Nucleus accumbens (tissue), 56 donors: Measurements from ENCODE around the gene CFB.
A peak's percentile ranks its signal among the peaks of the same experiment; 100 is the strongest.

Experiments used
- DNase-seq, 56 donors: peaks; one replicate each; lab custom pipeline; 2025; lab: John Stamatoyannopoulos, UW

The CFB gene

DNA sequence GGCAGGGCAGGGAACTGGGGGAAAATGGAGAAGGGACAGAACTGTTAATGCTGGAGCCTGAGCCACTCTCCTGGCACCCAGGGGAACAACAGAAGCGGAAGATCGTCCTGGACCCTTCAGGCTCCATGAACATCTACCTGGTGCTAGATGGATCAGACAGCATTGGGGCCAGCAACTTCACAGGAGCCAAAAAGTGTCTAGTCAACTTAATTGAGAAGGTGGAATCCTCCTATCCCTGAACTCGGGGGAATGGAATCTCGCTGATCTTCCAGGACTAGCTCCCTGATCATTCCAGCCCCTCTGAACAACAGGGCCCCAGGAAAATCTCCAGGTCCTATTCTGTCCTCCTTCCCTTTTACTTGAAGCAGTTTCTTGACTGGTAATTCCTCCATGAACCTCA lies 2.0 kb downstream of the CFB start:
- no peak for DNase-seq

DNA sequence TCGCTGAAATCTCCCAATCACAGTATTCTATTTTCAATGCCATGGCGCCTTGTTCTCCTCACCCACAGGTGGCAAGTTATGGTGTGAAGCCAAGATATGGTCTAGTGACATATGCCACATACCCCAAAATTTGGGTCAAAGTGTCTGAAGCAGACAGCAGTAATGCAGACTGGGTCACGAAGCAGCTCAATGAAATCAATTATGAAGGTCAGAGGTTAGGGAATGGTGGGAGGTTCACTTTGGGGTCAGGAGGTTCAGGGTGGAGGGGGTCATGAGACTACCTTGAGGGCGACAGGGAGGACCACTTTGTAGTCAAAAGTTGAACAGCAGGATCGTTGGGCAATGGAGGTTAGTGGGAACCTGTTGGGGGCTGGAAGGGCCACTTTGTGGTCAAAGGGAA lies 2.4 kb downstream of the CFB start:
- DNase-seq, result no peak

DNA sequence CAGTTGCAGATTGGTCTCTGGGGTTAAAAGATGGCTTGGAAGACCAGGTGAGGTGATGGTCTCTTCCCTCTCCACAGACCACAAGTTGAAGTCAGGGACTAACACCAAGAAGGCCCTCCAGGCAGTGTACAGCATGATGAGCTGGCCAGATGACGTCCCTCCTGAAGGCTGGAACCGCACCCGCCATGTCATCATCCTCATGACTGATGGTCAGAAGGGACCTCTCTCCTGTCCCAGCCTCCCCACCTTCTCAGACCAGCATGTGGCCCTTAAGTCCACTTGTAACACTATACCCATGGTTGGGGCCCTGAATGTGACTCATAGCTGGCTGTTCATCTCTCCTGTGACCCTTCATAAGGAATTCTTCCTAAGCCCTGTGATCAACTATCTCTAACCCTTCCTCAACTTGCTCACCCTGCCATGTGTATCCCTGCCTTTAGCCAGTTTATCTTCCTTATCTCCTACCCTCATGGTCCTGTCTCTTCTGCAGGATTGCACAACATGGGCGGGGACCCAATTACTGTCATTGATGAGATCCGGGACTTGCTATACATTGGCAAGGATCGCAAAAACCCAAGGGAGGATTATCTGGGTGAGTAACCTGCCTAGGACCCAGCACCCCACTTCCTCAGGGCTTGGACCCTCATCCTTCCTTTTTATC lies 3.0 kb downstream of the CFB start:
- no peak for DNase-seq

DNA sequence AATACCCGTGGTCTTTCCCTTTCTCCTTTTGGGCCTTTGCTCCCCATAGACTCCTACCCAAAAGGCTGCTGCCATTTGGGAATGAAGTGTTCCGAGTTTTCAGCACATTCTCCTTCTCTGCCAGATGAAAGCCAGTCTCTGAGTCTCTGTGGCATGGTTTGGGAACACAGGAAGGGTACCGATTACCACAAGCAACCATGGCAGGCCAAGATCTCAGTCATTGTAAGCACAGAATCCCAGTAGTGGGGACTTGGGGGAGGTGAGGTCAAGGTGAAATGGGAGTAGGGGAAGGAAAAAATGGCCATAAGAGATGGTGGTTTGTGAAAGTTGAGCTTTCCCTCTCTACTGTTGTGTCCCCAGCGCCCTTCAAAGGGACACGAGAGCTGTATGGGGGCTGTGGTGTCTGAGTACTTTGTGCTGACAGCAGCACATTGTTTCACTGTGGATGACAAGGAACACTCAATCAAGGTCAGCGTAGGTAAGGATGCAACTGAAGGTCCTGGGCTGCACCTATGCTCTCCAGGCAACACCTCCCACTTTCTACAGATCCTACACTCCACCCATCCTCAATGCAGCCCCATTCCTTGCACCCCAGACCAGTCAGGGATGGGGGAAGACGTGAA lies 4.1 kb downstream of the CFB start:
- no peak for DNase-seq

DNA sequence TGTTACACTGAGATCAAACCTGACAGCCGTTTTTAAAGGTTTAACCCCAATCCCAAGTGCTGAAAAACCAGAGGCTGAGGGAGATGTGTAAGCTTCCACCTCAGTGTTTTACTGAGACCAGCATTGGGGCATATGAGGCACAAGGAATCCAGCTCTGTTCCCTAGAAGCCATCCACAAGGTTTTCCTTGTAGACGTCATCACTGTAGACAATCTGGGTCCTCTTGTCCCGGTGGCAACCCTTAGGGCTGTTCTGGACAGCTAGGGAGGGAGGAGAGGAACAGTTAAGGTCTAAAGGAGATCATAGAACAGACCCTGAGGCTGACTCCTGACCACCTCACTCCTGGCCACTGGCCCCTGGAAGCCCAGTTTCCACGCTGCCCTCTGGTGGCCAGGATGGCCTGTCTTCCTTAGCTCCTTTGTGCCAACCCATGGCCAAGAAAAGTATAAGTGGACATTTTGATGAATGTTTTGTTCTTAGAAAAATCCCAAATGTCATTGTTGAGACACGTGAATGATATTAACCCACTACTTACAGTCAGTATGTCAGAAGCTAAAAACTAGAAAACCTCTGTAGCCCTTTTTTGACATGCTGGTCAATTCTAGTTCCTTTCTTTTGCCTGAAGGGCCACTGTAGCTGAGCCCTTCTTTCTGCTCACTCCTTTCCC lies 6.4 kb downstream of the CFB start:
- DNase-seq, result peak in 24 of 56 donors; percentile 3 to 64 (median 12)

DNA sequence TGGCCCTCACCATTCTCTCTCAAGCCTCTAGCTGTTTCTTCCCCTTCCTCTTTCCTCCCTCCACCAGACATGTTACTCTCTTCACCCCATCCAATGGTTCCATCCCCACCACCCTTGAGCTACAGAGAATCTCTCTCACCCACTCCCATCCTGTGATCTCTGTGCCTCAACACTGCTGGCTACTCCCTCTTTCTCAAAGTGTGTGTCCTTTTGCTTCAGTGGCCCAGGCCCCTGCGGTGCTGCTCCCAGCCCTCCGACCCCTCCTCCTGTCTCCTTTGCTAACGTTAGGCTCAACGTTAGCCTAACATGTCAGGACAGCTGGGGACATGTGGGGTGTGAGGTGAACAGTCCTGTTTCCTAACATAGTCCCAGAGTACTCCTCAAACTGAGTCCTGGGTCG lies 7.0 kb downstream of the CFB start:
- DNase-seq, result no peak

DNA sequence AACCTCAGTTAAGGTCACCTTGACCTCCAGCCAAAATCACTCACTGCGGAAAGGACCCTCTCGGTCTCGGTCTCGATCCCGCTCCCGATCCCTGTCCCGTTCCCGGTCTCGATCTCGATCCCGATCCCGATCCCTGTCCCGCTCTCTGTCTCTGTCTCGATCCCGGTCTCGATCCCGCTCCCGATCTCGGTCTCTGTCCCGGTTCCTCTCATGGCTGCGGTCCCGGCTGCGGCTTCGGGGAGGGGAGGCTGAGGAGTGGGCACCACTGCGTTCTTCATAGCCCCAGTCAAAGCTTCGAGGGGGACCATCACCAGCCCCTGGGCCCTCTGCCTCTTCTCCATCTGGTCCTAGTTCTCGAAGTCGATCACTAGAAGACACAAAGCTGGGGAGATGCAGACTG lies 8.6 kb downstream of the CFB start:
- no peak for DNase-seq

DNA sequence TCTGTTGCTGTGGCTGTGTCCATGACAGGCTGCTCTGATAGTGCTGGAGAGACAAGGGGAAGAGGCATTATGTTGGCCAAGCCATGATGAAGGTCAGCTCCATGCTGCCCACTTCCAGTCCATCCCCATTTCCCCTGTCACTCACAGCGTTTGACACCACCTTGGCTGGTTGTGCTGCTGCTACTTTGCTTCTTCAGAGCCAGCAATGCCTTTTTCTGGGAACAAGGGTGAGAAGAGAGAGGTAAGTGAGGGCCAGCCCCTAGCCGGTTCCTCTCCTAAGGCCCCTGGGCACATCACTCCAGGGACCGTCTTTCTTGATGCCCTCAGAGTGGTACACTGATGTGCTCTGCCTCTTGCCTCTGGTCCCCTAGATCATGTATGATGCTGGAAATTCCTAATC lies 10.9 kb downstream of the CFB start:
- DNase-seq, result no peak

DNA sequence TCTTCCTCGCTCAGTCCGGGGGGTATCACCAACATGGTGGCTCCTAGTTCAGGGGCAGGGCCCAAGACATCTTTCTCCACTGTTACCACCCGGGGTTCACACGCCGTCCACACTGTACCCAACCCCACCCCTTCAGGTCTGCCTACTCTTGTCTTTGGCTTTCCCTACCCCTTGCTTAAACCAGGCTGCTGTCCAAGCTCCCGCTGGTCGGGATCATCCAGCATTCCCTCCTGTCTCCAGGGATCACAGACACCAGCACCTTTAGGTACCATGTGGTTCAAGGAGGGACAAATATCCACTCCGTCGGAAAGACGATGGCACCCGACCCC lies 12.5 kb downstream of the CFB start:
- DNase-seq, result no peak

DNA sequence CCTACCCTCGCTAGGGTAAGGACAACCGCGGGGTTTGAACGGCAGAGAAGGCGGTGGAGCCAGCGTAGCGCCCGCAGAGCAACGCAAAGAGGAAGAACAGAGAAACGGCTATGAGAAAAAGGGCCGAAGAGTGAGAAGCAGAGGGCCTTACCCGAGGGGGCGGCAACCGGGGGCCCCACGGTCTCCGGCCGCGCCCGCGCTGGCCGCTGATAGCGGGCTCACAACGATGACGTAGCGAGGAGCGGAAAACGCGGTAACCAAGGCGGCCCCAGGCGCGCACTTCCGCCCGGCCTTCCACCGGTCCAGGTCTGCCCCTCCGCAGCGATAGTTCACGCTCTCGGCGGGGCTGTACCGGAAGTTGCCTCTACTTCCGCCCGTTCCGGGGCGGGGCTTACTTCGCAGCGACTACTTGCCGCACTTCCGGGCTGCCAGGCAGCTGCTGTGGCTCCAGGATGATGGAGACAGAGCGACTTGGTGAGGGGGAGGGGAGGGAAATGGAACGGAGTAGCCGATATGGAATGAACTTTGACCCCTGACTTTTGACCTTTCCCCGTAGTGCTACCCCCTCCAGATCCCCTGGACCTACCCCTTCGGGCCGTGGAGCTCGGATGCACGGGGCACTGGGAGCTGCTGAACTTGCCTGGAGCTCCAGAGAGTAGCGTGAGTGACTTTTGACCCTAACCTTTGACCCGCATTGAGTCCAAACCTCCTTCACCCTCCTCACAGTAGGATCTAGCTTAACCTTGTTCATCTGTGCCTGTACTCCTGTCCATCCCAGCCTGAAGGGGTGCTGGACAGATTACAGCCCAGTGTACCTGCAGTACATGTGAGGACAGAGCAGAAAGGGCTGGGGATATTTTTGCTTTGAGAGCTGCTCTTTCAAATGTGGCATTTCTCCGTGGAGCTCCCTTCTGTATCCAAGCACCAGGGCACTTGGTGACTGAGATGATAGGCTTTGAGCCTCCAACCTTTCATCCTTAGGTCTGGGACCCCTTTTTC lies 13.1 kb downstream of the CFB start, which contains the start of the genes NELFE and SKIC2:
Gene NELFE, minus strand, starts transcription at position 231 of the 999 bp plus-strand sequence. CDS start 525 bp downstream, outside the sequence.
Gene SKIC2, plus strand, starts transcription at position 435 of the 999 bp plus-strand sequence. Its CDS starts 18 bp downstream, at position 453.
- peak; percentile 80 to 99 (median 97) for DNase-seq

DNA sequence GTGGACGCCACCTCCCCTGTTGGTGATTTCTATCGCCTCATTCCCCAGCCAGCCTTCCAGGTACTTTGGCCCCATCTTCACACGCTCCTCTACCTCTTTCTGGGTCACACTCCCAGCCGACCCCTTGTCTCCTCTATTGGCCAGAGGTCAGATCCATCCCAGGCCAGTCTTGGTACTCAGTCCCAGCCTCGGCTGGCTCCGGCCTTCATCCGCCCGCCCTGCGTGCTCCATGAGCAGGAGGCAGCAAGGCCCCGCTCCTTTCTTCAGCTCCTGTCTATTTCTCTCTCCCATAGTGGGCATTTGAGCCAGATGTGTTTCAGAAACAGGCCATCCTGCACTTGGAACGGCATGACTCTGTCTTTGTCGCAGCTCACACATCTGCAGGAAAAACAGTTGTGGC lies 15.7 kb downstream of the CFB start:
- no peak for DNase-seq

DNA sequence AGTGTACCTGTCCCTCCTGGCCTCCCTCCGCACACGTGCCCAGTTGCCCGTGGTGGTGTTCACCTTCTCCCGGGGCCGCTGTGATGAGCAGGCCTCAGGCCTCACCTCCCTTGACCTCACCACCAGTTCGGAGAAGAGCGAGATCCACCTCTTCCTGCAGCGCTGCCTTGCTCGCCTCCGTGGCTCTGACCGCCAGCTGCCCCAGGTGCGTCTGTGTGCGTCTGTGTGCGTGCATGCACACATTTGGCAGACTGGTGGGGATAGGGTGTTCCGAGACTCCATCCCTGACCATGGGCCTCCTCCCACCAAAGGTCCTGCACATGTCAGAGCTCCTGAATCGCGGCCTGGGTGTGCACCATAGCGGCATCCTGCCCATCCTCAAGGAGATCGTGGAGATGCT lies 18.0 kb downstream of the CFB start:
- DNase-seq, result no peak

DNA sequence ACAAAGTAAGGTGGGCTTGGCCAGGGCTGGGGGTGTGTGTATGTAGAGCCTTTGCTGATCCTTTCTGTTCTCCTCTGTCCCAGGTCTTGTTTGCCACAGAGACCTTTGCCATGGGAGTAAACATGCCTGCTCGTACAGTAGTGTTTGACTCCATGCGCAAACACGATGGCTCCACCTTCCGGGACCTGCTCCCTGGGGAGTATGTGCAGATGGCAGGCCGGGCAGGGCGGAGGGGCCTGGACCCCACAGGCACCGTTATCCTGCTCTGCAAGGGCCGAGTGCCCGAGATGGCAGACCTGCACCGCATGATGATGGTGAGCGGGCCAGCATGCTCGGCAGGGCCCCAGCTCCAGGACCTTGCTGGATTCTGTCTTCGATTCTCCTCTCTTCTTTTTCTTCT lies 19.8 kb downstream of the CFB start:
- no peak for DNase-seq

DNA sequence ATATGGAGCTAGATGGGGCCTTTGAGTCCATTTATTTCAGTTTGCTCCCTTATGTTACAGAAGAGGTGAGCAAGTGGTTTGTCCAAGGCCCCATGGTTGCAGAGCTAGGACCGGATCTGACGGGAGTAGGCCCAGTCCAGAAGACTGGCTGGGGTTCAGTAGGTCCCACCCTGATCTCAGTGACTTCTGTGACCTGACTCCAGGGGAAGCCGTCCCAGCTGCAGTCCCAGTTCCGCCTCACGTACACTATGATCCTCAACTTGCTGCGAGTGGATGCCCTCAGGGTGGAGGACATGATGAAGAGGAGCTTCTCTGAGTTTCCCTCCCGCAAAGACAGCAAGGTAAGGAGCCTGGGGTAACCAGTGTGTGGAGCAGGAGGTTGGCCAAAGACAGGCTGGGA lies 20.6 kb downstream of the CFB start:
- DNase-seq, result no peak

DNA sequence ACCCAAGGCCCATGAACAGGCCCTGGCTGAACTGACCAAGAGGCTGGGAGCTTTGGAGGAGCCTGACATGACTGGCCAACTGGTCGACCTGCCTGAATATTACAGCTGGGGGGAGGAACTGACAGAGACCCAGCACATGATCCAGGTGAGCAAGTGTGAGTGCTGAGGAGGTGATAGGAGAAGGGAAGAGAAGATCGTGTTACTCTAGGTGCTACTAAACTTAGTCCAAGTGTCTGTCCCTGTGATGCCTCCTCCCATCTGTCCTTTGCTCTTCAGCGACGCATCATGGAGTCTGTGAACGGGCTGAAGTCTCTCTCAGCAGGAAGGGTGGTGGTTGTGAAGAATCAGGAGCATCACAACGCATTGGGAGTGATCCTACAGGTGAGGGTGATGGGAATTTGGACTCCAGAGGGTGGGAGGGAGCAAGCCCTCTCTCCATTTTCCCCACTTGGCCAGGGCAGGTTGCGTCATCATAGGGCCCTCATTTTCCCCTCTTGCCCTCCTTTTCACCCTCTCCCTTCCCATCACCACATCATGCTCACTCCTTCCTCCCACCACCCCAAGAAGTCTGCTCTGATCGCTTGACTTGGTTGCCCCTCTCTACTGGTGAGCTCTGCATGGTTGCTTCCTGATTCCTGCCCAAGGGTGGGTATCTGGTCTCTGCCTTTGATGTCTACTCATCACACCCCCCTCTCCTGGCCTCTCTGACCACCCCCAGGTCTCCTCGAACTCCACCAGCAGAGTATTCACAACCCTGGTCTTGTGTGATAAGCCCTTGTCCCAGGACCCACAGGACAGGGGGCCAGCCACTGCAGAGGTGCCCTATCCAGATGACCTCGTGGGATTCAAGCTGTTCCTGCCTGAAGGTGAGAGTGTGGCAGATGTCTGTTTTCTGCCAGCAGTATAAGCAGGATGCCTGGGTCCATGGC lies 21.4 kb downstream of the CFB start:
- no peak for DNase-seq

DNA sequence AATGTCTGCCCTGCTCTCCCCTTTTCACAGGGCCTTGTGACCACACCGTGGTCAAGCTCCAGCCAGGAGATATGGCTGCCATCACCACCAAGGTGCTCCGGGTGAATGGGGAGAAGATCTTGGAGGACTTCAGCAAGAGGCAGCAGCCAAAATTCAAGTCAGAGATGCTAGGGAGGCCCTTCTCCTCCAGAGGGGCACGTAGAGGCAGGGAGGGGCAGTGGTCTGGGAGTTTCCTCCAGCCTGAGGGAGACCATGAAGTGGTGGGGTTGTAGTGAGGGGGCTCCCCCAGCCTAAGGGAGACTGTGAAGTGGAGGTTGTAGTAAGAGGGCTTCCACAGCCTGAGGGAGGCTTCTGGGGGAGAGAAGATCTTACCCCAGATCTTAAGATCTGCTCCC lies 22.0 kb downstream of the CFB start:
- no peak for DNase-seq

DNA sequence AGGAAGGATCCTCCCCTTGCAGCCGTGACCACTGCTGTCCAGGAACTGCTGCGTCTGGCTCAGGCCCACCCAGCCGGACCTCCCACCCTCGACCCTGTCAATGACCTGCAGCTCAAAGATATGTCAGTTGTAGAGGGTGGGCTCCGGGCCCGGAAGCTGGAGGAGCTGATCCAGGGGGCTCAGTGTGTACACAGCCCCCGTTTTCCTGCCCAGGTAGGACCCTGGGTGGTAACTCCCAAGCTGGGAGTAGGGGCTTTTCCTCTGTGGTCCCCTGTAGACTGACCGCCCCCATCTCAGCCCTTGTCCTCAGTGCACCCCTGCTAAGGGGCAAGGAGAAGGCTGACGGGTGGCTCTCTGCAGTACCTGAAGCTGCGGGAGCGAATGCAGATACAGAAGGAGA lies 22.4 kb downstream of the CFB start:
- DNase-seq, result no peak

DNA sequence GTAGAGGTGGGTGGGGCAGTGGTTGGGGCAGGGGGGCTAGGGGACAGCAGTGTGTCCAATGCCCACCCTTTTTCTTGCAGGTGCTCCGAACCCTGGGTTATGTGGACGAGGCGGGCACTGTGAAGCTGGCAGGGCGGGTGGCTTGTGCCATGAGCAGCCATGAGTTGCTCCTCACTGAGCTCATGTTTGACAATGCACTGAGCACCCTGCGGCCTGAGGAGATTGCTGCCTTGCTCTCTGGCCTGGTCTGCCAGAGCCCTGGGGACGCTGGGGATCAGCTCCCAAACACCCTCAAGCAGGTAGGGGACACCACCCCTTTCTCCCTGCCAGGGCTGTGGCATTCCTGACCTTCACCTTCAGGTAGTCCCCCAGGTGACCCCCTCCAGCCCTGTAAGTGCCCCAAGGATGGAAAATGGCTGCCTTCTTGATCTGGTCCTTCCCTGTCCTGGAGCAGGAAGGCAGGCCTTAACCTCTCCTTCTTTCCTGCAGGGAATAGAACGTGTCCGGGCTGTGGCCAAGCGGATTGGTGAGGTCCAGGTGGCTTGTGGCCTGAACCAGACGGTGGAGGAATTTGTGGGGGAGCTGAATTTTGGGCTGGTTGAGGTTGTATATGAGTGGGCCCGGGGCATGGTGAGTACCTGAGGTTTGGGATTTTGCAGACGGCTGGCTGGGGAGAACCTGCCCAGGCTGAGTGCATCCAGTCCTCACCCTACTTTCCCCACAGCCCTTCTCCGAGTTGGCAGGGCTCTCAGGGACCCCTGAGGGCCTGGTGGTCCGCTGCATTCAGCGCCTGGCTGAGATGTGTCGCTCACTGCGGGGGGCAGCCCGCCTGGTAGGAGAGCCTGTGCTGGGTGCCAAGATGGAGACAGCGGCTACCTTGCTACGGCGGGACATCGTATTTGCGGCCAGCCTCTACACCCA lies 23.2 kb downstream of the CFB start:
- DNase-seq, result no peak
